OCI-LY3 (cell line): ENCODE results near the gene MACROD1.

ENCODE experiments used
- H2AFZ ChIP-seq: fragments of 200-600, 300-600 bp; shearing (Covaris generic); 2 replicates; pipeline ENCODE4 v1.6.0; 2014; ENCODE audit warnings: antibody characterized with exemption, low read depth, low read length
- H3K27ac ChIP-seq: fragments of 200-600, 300-600 bp; sonication (generic); 2 replicates; pipeline ENCODE4 v1.5.1; 2014; ENCODE audit warnings: mild to moderate bottlenecking, low read length, moderate library complexity, mixed read lengths
- H3K27me3 ChIP-seq: fragments of 200-600, 300-600 bp; sonication (generic); 2 replicates; pipeline ENCODE4 v1.6.1; 2014; ENCODE audit warnings: low read depth, low read length, mixed read lengths
- H3K36me3 ChIP-seq: fragments of 200-600, 300-600 bp; sonication (generic); replicated peaks from 2 replicates; pipeline ENCODE3; 2014; ENCODE audit warnings: low read depth, low read length, mixed read lengths
- H3K4me1 ChIP-seq: fragments of 300-600, 200-600 bp; sonication (generic); 2 replicates; pipeline ENCODE4 v1.6.1; 2014; ENCODE audit warnings: low read length, mixed read lengths
- H3K4me2 ChIP-seq: fragments of 200-600, 300-600 bp; sonication (generic); 2 replicates; pipeline ENCODE4 v1.6.1; 2014; ENCODE audit warnings: low read length, mixed read lengths
- H3K4me3 ChIP-seq: fragments of 300-600, 200-600 bp; sonication (generic); 2 replicates; pipeline ENCODE4 v1.5.1; 2014; ENCODE audit warnings: antibody characterized with exemption, mild to moderate bottlenecking, low read length, moderate library complexity
- H3K79me2 ChIP-seq: fragments of 300-600, 200-600 bp; shearing (Covaris generic); 2 replicates; pipeline ENCODE4 v1.6.1; 2014; ENCODE audit warnings: mild to moderate bottlenecking, low read length, mixed read lengths
- H3K9ac ChIP-seq: fragments of 300-600, 200-600 bp; shearing (Covaris generic); 2 replicates; pipeline ENCODE4 v1.6.0; 2014; ENCODE audit warnings: mild to moderate bottlenecking, low read length, moderate library complexity
- H3K9me3 ChIP-seq: fragments of 200-600, 300-600 bp; shearing (Covaris generic); 2 replicates; pipeline ENCODE4 v1.6.1; 2014; ENCODE audit warnings: low read length, mixed read lengths; ENCODE audit not compliant: insufficient read depth
- H4K20me1 ChIP-seq: fragments of 200-600, 300-600 bp; sonication (generic); 2 replicates; pipeline ENCODE4 v1.6.1; 2016; ENCODE audit warnings: low read length, mixed read lengths; ENCODE audit not compliant: insufficient read depth
- CTCF ChIP-seq: fragments of 200-600, 300-600 bp; sonication (generic); IDR thresholded peaks from 2 replicates; pipeline ENCODE4 v1.5.1; 2014; ENCODE audit warnings: antibody characterized with exemption, low read length, low read depth
- EZH2phosphoT487 ChIP-seq: fragments of 200-600 bp; shearing (Covaris generic); IDR thresholded peaks from 2 replicates; pipeline ENCODE4 v1.6.1; 2018; ENCODE audit warnings: antibody characterized with exemption, mixed run types, low read depth

MACROD1 gene

DNA sequence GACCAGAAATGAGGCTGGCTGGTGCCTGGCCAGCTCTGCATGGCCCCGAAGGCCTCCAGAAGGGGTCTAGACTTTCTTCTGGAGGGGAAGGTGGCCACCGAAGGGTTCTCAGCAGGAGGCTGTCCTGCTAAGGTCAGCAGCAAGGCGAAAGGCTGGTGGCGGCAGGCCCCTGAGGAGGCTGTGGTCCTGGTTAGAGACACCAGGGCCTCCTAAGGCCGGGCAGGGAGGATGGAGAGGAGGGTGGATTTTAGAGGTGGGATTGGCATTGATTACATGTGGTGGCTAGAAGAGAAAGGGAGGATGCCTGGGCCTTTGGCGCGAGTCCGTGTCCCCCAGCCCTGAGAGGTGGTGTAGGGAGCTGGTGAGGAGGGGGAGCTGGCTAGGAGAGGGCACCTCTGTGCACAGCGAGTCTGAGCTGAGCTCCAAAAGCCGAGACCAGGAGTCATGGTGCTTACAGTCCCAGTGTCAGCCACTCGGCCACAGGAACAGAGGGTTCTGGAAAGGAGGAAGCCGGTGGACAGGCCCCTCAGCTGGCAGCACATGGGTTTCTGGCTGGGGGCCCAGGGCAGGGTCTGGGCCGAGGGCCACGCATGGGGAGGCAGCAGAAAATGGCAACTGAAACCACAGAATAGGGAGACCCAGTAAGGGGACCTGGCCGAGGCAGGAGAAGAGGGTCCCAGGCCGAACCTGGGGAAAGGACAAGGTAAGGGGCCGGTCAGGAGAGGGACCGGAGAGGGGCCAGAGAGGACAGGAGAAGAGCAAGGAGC lies 43.1 kb upstream of the MACROD1 start:
- Histone ChIP-seq H3K4me1 (peaks cover 45% of the 10 kb centered on the region), H3K4me3 (no peak overlapping the region), H3K36me3 (peaks cover 50% of the 10 kb centered on the region), H3K9ac (no peak overlapping the region), H2AFZ (no peak overlapping the region), H3K27me3 (no peaks in the 10 kb centered on the region), H3K4me2 (no peak overlapping the region), H3K79me2 (peaks cover 31% of the 10 kb centered on the region), H3K9me3 (no peaks in the 10 kb centered on the region), H4K20me1 (no peaks in the 10 kb centered on the region), H3K27ac (0 out of 2 replicates have a peak overlapping the region, but pooled peaks have one; percentile 88)
- no peak for TF ChIP-seq CTCF
- no peak for TF ChIP-seq EZH2phosphoT487

GRCh38 chr11:64208086-64208795 lies 42.3 kb upstream of the MACROD1 start:
- no peak overlapping the region for H2AFZ ChIP-seq
- TF ChIP-seq EZH2phosphoT487 (no peak), CTCF (no peak)
- H3K36me3 ChIP-seq, result peaks cover 50% of the 10 kb centered on the region
- H3K9me3 ChIP-seq, result no peaks in the 10 kb centered on the region
- H4K20me1 ChIP-seq, result no peaks in the 10 kb centered on the region
- peaks cover 31% of the 10 kb centered on the region for H3K79me2 ChIP-seq
- peak overlapping the region; percentile 82 for H3K4me3 ChIP-seq
- H3K4me1 ChIP-seq, result peaks cover 47% of the 10 kb centered on the region
- H3K27ac ChIP-seq, result peak overlapping the region; percentile 88
- H3K9ac ChIP-seq, result peak overlapping the region; percentile 94
- peak overlapping the region; percentile 95 for H3K4me2 ChIP-seq
- no peaks in the 10 kb centered on the region for H3K27me3 ChIP-seq

- H3K27ac ChIP-seq, result peak overlapping the region; percentile 88
- peaks cover 47% of the 10 kb centered on the region for H3K4me1 ChIP-seq
These were observed 41.6 kb upstream of the MACROD1 start for GRCh38 chr11:64207256-64208085.

More at GRCh38 chr11:64207256-64208085, 41.6 kb upstream of the MACROD1 start:
- TF ChIP-seq EZH2phosphoT487, result no peak
- no peak for TF ChIP-seq CTCF
- Histone ChIP-seq H3K79me2 (peaks cover 31% of the 10 kb centered on the region), H3K27me3 (no peaks in the 10 kb centered on the region), H3K4me2 (peak overlapping the region; percentile 95), H3K9ac (peak overlapping the region; percentile 94), H3K9me3 (no peaks in the 10 kb centered on the region), H4K20me1 (no peaks in the 10 kb centered on the region), H2AFZ (no peak overlapping the region), H3K36me3 (peaks cover 55% of the 10 kb centered on the region), H3K4me3 (peak overlapping the region; percentile 82)
